ENCODE data around the gene TPRG1L.

Gene TPRG1L

GRCh38 chr1:3630161-3630611 lies 5.4 kb downstream of the TPRG1L start:
- no peak for DNase-seq

- no peak for DNase-seq
Measured at GRCh38 chr1:3630914-3631313, 6.1 kb downstream of the TPRG1L start.

DNA sequence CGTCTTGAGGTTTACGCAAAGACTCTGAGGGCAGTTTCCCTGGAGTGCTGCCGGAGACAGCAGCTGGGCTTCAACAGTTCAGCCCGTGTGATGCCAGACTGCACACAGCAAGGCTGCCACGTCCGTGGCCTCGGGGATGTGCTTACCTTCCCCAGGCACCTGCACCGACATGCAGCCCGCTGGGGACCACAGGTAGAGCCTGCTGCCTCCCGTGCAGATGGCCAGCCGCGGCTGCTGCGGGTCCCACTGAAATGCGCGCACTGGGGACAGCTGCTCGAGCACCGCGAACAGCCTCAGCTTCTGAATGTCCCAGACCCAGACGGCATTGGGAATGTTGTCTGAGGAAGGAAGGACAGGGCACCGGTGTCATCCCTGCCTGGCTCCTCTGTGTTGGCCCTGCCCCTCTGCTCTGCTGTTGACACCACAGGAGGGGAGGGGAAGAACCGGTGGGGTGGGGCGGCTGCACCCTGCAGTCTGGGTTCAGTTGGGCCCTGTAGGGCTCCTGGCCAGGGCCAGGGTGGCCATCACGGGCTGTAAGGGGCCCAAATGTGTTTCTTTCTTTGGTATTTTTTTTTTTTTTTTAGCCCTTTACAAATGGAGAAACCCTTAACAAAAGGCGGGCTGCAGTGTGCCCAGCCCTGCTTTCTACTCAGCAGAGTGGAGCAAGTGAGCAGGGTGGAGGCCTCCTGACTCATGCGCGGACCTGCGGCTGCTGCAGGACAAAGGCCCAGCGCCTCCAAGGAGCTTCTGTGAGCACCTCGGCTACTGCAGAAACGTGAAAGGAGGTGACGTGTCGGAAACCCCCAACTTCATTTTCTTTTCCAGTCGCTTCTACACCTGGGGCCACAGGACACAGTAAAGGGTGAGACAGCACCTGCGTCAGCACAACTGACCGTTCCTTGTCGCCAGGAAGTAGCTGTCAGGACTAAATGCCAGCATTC lies 6.8 kb downstream of the TPRG1L start:
- DNase-seq, result no peak

- DNase-seq, result no peak
Measured at GRCh38 chr1:3632298-3632697, 7.5 kb downstream of the TPRG1L start.

- DNase-seq, result no peak
Measured at GRCh38 chr1:3632716-3633343, 8.0 kb downstream of the TPRG1L start.

DNA sequence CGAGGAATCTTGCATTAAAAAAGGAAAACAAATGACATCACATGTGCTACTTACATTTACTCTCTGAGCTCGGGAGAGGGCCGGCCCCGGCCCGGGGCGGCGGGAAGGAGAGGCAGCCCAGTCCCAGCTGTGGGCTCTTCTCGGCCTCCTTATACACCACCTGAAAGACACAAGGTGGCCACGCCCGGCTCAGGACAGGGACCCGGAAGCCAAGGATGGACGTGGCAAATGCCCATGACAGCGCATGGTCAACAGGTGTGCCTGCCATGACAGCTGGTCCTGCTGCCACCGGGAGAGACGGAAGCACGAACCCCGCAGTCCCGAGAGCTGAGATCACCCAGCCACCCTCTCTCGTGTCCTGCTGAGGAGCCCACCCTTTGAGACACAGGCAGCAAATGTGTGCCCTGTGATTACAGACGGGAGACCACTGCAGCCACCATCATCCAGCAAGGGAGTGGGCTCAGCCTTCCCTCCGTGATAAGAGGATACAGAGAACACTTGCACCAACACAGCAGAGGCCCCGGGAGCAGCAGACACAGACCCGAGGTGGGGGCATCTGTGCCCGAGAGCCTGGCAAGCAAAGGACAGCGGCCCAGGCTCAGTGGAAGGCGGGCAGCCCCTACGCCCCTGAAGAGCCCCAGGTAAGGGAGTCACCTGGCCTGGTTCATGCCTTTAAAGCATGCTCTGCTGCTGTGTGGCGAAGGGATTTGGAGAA lies 8.7 kb downstream of the TPRG1L start:
- DNase-seq, result no peak

- no peak for DNase-seq
Measured at GRCh38 chr1:3634059-3634800, 9.4 kb downstream of the TPRG1L start.

DNA sequence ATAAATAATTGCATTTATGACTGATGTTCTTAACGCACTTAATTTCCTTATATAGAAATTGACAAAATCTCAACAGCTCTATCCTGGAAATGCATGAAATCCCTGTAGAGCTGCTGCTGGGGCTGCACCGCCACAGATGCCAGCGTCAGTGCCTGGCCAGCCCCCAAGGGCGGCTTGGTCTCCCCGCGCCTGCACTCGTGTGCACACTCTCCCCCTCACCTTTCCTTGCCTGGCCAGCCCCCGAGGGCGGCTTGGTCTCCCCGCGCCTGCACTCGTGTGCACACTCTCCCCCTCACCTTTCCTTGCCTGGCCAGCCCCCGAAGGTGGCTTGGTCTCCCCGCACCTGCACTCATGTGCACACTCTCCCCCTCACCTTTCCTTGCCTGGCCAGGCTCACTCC lies 11.3 kb downstream of the TPRG1L start:
- no peak for DNase-seq

- DNase-seq, result no peak
Measured at GRCh38 chr1:3636531-3636930, 11.7 kb downstream of the TPRG1L start.

- DNase-seq, result no peak
Measured at GRCh38 chr1:3638027-3638426, 13.2 kb downstream of the TPRG1L start.

DNA sequence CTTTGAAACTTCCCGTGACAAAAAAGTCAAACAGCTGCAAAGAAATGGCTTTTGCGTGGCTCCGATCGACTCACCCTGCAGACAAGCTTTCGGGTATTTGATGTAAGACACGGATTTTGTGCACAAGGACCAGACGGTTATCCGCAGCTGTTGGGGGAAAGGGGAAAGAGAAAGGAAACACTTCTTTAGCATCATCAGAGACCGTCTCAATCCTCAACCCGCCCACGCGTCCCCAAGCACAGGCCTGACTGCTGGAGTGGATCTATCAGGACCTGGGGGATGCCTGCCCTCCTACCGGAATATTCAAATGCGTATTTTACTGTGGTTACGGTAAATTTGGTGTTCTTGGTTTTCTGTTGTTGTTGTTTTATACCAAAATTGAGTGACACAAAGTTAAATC lies 13.9 kb downstream of the TPRG1L start:
- DNase-seq, result no peak

DNA sequence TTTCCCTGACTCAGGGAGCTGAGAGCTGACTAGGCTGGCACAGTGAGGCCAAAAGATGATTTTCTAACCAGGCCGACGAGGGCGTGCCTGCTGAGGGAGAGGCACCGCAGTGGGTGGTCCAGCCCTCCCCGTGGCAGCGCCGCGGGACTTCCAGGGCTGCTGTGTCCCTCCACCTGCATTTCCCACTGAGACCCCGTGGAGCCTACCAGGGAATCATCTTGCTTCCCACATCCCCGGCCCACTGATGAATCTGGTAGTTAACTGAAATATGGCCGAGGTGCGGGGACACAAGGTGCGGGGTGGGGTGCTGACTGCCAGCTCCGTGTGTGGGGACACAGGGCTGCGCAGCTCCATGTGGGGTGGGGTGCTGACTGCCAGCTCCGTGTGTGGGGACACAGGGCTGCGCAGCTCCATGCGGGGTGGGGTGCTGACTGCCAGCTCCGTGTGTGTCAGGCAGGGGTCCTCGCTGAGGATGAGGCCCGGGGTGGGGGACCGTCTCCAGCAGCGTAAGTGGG lies 14.6 kb downstream of the TPRG1L start:
- no peak for DNase-seq

GRCh38 chr1:3640121-3640837 lies 15.5 kb downstream of the TPRG1L start:
- DNase-seq, result no peak

DNA sequence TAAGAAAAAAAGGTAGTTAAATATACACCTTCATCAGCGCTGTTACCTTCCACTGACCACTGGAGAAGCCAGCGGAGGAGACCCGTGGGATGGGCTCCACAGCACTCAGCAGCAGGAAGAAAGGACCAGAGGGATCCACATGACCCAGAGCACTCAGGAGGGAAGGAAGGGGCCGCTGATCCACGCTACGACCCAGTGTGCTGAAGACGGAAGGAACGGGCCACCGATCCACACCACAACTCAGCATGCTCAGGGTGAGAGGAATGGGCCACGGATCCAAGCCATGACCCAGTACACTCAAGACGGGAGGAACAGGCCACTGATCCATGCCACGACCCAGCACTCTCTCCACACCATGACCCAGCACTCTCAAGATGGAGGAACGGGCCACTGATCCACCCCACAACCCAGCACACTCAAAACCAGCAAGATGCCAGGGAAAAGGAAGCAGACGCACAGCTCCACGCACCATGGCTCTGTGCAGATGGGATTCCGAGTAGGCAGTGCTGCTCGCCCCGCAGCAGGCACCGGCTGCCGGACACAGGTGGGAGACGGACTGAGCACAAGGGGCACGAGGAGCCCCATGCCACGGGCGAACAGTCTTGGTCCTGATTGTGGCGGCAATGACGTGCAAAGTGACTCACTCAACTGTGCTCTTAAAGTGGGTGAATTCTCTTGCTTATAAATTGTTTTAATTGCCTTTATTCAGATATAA lies 16.4 kb downstream of the TPRG1L start:
- DNase-seq, result no peak

GRCh38 chr1:3641816-3642215 lies 17.0 kb downstream of the TPRG1L start:
- no peak for DNase-seq

DNA sequence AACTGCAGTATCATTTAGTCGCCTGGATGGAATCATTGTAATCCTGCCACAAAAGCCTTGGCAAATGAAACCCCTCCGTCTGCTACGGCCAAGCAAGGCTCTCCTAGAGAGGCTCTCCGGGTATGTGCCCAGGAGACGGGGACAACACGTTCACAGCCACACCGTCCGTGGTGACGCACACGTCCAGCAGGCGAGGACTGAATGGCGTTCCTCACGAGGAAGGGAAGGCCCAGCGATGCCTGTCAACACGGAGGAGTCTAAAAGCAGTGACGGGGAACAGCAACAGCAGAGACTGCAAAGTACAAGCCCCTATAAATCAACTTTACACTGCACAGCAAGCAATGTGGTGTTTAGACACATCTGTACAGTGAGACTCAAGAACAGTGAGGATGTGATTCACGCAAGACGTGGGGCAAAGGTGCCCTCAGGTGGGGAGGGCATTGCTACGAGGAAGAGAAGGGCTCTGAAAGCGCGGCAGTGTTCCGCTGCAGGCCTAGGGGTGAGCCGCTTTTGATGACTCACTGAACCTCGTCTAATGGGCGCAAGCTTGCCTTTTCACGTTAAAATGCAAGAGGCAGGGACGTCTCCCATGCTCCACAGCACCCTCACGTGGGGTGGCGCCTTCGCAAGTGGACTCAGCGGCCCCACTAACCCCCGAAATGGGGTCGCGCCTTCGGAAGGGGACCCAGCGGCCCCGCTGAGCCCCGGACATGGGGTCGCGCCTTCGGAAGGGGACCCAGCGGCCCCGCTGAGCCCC lies 18.3 kb downstream of the TPRG1L start:
- DNase-seq, result no peak

DNA sequence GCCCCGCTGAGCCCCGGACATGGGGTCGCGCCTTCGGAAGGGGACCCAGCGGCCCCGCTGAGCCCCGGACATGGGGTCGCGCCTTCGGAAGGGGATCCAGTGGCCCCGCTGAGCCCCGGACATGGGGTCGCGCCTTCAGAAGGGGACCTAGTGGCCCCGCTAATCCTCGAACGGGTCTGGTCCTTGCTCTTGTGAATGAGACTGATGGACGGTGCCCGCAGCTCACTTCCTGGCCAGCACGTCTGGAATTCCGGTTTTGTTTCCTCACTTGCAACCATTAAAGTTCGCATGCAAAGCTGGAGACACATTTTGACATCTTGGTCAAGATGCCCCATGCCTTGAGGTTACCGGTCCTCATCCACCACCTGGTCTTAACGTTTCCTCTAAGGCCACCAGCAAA lies 19.5 kb downstream of the TPRG1L start:
- no peak for DNase-seq

DNA sequence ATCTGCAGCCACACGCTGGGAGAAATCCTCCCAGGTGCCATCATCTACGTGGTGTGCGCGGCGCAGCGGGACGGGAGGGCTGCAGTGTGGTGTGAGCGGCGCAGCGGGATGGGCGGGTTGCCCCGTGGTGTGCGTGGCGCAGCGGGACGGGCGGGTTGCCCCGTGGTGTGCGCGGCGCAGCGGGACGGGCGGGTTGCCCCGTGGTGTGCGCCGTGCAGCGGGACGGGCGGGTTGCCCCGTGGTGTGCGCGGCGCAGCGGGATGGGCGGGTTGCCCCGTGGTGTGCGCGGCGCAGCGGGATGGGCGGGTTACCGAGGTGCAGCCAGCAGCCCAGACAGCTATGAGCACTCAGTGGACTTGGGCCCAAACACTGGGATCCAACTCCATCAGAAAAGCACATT lies 20.4 kb downstream of the TPRG1L start:
- no peak for DNase-seq

DNA sequence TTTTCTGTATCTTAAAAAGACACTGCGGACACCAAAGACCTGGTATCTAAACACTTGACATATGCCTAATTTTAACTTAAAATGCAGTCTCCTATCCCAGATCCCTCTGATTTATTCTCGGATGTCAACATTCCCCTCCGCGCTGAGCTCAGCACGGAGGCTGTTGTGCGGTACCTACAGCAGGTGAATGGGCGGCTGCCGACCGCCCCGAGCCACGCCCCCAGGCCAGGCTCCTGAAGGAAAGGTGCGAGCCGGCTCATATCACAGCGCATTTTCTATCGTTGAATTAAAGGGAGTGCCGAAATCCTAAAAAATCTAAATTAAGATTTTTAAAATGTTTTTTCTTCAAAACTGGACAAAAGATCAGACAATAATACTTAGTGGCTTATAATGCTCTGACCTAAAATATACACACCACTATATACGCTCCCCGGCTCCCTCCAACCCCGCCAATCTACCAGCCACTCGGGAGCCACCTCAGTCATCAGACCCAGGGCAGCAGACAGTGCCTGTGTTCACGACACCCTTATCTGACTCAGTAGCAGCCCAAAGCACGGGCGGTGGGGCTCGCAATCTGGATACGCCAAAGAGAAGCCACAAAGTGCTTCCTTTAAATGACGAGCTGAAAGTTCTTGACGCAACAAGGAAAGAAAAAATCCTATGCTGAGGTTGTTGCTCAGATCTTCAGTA lies 21.0 kb downstream of the TPRG1L start:
- DNase-seq, result no peak

GRCh38 chr1:3646596-3646995 lies 21.8 kb downstream of the TPRG1L start:
- no peak for DNase-seq

Data from activated CD8-positive, alpha-beta memory T cell treated with anti-CD3 and anti-CD28 coated beads, Interleukin-2, amount 50 U/mL, for 48 hours (primary cell).